Kidney capillary endothelial cell (primary cell): Measurements from ENCODE around the gene CNTN6.
"Not testable (repeated sequence)": the region's sequence is repeated elsewhere in the genome, so short reads cannot be mapped to it uniquely, and the experiment has no call there.

Experiments
- DNase-seq: peaks from one replicate; pipeline ENCODE4 v3.0.0-alpha.2; 2018; ENCODE audit warnings: low spot score

The CNTN6 gene

GRCh38 chr3:1287815-1288214 is 195.0 kb downstream of the CNTN6 start:
- DNase-seq = no peak

GRCh38 chr3:1288805-1289494 is 196.1 kb downstream of the CNTN6 start:
- DNase-seq = no peak

DNA sequence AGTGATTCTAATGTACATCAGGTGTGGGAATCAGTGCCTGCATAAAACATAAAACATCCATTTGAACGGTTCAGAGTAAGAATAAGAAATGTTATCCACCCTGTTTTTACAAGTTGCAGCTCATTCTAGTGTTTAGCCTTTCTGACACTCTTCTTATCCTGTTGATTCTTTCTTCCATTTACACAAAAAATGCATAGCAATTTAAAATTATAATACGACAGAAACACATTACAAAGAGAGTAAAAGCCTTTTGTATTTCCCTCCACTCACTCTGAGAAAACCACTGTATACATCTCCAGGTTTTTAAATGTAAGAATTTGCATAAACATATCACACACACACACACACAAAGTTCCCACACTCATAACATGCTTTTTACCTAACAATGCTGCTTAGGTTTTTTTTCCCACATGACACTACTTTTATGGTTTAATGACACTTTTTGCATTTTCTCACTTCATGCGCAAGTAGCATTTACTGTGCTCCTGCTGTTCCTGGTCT is 199.8 kb downstream of the CNTN6 start:
- DNase-seq = no peak

GRCh38 chr3:1294586-1294985 is 201.8 kb downstream of the CNTN6 start:
- DNase-seq = no peak

- no peak for DNase-seq
Measured at GRCh38 chr3:1318296-1319005, 225.6 kb downstream of the CNTN6 start.

DNA sequence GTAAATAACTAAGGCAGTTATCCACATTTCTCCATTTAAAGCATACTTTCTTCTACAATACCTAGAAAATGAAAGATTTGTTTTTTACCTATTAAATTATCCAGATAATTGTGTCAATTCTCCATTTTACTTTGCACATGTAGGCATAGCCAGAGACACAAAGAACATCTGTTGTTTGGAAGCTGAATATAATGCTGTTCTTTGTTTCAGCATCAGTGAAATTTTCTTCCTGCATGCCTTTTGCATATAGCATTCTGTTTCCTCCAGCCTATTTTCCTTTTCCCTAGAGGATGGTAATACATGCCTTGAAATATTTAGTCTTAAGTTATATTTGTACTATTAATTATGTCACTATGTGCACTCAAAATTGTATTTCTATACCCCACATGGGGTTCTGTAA is 233.7 kb downstream of the CNTN6 start:
- no peak for DNase-seq

DNA sequence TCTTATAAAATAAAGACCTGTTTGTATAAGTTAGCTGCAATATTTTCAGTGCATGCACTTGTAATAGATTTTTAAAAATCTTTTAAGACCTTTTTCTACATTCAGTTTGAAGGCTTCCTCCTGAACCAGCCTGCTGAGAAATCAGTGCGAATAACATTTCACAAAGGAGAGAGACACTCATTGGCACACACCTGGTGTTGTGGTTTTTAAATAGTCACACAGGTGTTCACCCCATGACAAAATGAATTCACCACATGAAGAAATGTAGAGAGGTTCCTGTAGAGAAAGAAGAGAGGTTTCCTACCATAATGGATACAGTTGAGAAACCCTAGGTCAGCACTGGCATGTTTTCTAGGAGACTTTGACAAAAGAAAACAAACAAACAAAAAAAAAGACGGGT is 237.3 kb downstream of the CNTN6 start:
- no peak for DNase-seq

- no peak for DNase-seq
Measured at GRCh38 chr3:1346386-1346785, 253.6 kb downstream of the CNTN6 start.

- no peak for DNase-seq
Measured at GRCh38 chr3:1348547-1348946, 255.7 kb downstream of the CNTN6 start.

GRCh38 chr3:1350885-1351284 is 258.1 kb downstream of the CNTN6 start:
- no peak for DNase-seq

GRCh38 chr3:1355691-1356090 is 262.9 kb downstream of the CNTN6 start:
- DNase-seq = no peak

GRCh38 chr3:1356101-1356500 is 263.3 kb downstream of the CNTN6 start:
- no peak for DNase-seq

GRCh38 chr3:1365528-1365927 is 272.7 kb downstream of the CNTN6 start:
- no peak for DNase-seq

DNA sequence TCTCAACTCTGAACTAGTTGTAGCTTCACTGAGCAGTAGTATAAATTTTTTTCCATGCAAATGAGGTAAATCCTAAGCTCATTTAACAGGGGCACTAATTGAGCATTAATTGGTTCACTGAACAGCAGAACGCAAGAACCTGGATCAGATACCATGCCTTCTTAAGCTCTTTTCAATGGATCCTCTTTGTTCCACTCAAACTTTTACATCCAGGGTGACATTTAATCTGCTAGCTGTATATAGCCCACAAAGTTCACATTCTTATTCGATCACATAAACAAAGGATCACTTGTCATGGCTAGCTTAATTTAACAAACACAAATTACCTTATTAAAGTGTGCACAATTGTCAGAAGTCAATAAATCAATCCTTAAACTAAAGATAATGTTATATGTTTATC is 281.6 kb downstream of the CNTN6 start:
- DNase-seq = no peak

DNA sequence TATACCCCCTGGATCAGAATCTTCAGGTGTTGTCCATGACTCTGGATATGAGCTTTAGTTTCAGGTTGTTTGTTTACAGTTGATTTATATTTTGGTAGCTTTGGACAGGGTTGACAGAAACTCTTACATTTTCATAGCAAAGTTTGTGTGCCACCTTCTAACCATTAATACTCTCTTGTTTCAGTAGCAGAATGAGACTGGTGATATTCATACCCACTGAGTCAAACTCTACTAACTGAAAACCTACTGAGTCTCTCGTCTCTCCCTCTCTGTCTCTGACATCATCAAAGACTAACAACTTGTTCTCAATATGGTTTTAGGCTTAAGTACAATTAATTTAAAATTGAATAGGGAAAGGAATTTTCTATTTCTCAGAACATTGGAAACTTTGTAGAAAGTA is 282.3 kb downstream of the CNTN6 start:
- no peak for DNase-seq

GRCh38 chr3:1380926-1381646 is 288.3 kb downstream of the CNTN6 start:
- no peak for DNase-seq

DNA sequence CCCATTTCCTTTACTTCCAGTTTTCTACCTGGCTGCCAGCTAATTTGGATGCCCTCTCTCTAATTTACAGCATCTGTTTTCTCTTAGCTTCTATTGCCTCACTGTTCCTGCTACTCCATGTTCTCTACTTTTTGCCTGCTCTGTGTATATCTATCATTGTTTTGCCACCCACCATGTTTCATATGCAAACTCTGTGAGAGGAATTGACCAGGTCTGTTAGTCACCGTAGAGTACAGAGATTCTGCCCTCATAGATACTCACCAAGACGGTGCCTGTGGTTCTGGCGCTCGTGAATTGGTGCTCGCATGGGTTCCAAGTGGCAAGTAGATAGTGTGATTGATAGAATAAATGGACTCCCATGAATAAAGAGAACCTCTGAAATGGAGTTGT is 288.8 kb downstream of the CNTN6 start:
- no peak for DNase-seq

DNA sequence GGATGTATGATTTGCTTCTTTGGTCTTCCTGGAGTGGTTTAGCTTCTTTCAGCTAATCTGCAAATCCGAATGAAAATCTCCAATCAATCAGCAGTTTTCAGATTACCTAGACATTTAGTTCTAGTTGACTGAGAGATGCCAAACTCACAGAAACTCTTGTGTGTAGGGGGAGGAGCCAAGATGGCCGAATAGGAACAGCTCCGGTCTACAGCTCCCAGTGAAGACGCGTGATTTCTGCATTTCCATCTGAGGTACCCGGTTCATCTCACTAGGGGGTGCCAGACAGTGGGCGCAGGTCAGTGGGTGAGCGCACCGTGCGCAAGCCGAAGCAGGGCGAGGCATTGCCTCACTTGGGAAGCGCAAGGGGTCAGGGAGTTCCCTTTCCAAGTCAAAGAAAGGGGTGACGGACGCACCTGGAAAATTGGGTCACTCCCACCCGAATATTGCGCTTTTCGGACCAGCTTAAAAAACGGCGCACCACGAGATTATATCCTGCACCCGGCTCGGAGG is 294.6 kb downstream of the CNTN6 start:
- DNase-seq = not testable (repeated sequence)

DNA sequence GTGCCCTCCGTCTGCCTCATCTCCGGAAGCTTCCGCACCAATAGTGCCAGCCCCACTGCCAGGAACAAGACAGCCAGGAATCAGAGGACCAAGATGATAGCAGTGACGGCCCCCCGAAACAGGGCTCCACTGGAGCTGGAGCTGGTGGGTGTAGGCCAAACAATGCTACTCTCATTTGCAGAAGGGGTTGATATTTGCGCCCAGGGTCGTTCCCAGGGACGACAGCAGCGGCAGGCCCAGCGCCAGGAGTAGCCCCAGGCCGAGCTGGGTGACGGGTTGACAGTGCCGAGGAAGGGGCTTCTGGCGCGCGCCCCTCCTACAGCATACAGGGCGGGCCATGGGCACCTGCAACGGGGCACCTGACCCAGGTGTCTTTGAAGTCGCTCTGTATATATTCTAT is 301.4 kb downstream of the CNTN6 start:
- DNase-seq = no peak

DNA sequence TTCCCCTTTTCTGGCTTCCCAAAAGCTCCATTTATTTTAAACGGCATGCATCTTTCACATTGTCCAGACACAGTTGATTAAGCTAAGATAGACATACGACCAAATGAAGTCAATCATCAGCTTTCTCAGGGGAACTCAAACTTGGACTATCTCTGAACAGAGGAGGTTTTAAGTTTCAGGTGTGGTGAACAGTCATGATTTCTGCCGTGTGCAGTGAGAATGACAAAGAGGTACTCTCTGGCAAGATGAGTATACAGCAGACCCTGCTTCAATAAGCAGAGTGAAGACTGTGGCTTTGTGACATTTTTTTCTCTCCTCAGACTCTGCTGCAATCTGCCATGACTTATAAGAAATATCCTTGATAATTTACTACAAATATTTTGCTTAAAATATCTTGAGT is 307.7 kb downstream of the CNTN6 start:
- no peak for DNase-seq

DNA sequence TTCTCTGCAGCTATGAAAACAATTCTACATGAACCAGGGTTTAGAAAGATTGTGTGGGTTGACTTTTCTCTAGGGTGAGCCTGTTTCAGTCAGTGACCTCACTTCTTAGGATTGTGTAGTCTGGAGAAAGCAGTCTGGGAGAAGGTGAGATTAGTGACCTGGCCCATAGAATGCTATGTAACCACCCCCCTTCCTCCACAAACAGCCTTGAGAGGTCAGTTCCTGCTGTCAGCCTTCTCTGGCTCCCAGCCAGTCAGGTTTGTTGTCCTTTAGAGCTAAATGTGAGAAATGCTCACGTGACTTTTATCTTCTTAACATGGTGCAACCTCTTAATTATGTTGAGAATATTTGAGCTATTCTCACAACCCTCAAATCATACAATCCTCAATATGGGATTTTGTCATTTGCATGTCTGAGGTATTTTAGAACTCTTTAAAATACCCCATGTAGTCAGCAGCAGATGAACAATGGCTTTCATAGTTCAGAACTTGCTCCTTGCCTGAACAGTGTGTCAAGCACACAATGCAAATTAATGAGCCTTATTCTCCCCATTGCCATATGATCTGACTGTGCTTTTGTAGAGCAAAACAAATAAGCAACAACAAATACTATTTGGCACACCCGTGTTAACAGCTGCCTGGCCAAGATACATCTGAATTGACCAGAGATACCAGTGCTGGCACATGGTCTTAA is 311.6 kb downstream of the CNTN6 start:
- peak; percentile 48 for DNase-seq

DNA sequence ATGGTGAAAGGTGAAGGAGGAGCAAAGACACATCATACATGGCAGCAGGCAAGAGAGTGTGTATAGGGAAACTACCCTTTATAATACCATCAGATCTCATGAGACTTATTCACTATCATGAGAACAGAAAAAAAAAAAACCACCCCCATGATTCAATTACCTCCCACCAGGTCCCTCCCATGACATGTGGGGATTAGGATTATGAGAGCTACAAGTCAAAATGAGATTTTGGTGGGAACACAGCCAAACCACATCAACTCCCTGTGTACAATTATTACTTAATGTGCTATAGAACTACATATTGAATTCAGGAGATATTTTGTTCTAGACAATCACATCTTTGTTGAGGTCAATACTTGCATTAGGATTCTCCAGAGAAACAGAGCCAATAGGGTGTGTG is 313.4 kb downstream of the CNTN6 start:
- DNase-seq = no peak
